Mucosa of rectum (tissue), 2 donors: ENCODE measurements around the gene OGFR.
A peak's percentile ranks its signal among the peaks of the same experiment; 100 is the strongest.

Source experiments
- H3K27ac ChIP-seq, 2 donors: one replicate each; pipeline ENCODE4 v1.7.0; 2013; ENCODE audit warnings: inconsistent platforms in 2 of 2, low read depth in 2 of 2, low read length in 2 of 2
- H3K27me3 ChIP-seq, 2 donors: one replicate each; pipeline ENCODE4 v1.7.0; 2013; ENCODE audit warnings: low read length in 2 of 2; ENCODE audit not compliant: control insufficient read depth in 2 of 2, insufficient read depth in 2 of 2
- H3K36me3 ChIP-seq, 2 donors: one replicate each; pipeline ENCODE4 v1.7.0; 2013; ENCODE audit warnings: low read length in 2 of 2; ENCODE audit not compliant: control insufficient read depth in 2 of 2, insufficient read depth in 2 of 2
- H3K4me1 ChIP-seq, 2 donors: one replicate each; pipeline ENCODE4 v1.7.0; 2013; ENCODE audit warnings: low read length in 2 of 2, mild to moderate bottlenecking in 1 of 2; ENCODE audit not compliant: control insufficient read depth in 2 of 2, insufficient read depth in 2 of 2
- H3K4me3 ChIP-seq, 2 donors: one replicate each; pipeline ENCODE4 v1.7.0; 2013; ENCODE audit warnings: low read length in 2 of 2
- H3K9ac ChIP-seq, 2 donors: one replicate each; pipeline ENCODE4 v1.7.0; 2013; ENCODE audit warnings: low read length in 2 of 2, low read depth in 1 of 2, mild to moderate bottlenecking in 1 of 2
- H3K9me3 ChIP-seq, 2 donors: one replicate each; pipeline ENCODE4 v1.7.0; 2013; ENCODE audit warnings: low read length in 2 of 2; ENCODE audit not compliant: control insufficient read depth in 2 of 2
- donor health status: healthy.
- donor health status: Normal muscosa, but diverticular disease.

Gene OGFR

GRCh38 chr20:62800314-62801259, 4.0 kb upstream of the OGFR start:
- H3K9ac ChIP-seq = no peak overlapping the region
- H3K9me3 ChIP-seq = no peaks in the 10 kb centered on the region
- H3K4me1 ChIP-seq = peaks cover 18 to 23% of the 10 kb centered on the region in 2 donors
- no peaks in the 10 kb centered on the region for H3K27me3 ChIP-seq
- peaks cover 16% of the 10 kb centered on the region in 2 donors for H3K36me3 ChIP-seq
- H3K27ac ChIP-seq = no peak overlapping the region
- no peak overlapping the region for H3K4me3 ChIP-seq

DNA sequence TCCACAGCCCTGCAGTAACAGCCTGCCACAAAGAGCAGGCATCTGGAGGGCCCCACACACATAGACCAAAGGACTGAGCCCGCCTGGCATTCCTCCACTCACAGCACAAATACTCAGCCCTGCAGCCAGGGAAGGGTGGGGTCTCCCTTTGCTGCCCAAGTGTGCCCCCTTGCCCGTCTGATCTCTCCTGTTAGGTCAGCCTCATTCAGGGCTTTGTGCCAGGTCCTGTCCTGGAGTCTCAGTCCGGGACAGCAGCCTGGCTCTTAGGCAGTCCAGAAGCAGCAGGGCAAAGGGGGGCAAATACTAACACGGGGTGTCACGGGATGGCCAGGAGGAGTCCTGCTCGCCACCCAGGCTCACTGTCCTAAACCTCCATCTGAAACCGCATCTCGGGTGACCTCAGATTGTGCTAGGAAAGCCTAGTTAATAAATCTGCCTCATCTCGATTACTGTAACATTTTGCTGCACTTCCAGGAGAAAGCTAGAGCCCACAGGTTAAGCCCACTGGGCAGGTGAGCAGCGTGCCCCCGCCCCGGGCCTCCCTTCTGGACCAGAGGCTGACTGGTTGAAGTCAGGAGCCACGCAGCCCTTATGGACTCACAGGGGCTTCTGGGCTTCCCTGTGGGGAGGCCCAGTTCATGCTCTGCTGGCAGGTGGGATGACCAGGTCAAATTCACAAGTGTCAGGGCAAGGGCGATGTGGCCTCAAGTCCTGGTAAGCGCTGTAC, 3.2 kb upstream of the OGFR start:
- Histone ChIP-seq H3K27ac (no peak overlapping the region), H3K36me3 (peaks cover 16% of the 10 kb centered on the region in 2 donors), H3K9me3 (no peaks in the 10 kb centered on the region), H3K4me3 (no peak overlapping the region), H3K9ac (no peak overlapping the region), H3K27me3 (no peaks in the 10 kb centered on the region), H3K4me1 (peaks cover 26 to 32% of the 10 kb centered on the region in 2 donors)

DNA sequence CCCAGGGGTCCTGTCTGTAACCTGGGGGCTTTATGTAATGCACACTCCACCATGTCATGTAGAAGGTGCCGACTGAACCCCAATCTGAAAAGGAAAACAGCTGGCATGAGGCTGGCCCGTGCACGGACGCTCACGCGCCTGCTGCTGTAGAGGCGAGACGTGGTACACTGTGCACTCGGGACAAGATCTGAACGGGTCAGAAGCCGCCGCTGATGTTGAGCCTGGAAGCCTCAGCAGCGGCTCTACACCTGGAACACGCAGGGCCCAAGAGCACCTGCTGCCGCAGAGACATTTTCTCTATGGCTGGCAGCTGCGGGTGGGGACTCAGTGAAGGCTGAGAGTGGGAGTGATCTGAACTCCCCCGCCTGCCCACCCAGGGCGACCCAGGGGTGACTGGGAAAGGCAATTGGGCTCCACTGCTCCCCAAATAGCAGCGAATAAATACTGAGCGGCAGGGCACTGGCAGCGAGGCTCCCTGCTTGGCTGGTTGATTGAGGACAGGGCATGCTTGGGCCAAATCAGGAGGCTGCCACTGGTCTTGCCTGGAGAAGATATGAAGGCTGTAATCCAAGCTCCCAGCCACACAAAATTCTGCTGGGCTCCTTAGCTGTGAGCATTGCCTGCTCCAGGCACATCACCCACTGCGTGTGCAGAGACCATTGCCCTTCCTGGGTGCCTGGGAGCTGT, 2.5 kb upstream of the OGFR start:
- H3K27me3 ChIP-seq = no peaks in the 10 kb centered on the region
- no peak overlapping the region for H3K9ac ChIP-seq
- peaks cover 30% of the 10 kb centered on the region in 2 donors for H3K4me1 ChIP-seq
- no peak overlapping the region for H3K27ac ChIP-seq
- no peaks in the 10 kb centered on the region for H3K9me3 ChIP-seq
- no peak overlapping the region for H3K4me3 ChIP-seq
- H3K36me3 ChIP-seq = peaks cover 16% of the 10 kb centered on the region in 2 donors

DNA sequence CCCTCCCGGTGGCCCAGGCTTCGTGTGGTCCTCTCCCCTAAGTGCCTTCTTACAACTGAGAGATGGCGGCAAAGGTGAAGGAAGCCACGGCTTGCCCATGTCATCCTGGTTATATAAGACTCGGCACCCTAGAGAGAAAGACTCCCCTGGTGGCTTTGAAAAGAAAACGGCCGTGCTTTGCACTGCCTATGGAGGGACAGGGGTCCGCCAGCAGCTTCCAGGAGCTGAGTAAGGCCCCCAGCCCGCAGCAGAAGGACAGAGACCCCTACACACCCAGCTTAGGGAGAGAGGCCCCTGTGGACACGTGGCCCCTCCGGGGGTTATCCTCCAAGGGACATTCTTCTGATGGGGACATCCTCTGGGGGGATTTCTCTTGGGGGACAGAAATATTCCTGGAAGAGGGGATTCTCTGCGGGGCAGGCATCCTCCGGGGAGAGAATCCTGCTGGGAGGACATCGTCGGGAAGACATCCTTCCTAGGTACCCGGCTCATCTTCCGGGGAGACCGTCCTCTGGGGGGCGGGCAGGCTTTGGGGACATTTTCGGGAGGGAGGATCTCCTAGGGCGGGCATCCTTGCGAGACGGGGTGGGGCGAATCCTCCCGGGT, 511 bp upstream of the OGFR start:
- Histone ChIP-seq H3K4me3 (peak overlapping the region; percentile 27 to 53), H3K27ac (peak overlapping the region in 1 of 2 donors; percentile 80), H3K36me3 (peaks cover 24 to 26% of the 10 kb centered on the region in 2 donors), H3K9me3 (no peaks in the 10 kb centered on the region), H3K27me3 (no peaks in the 10 kb centered on the region), H3K4me1 (peaks cover 16 to 17% of the 10 kb centered on the region in 2 donors), H3K9ac (peak overlapping the region in 1 of 2 donors; percentile 44)

DNA sequence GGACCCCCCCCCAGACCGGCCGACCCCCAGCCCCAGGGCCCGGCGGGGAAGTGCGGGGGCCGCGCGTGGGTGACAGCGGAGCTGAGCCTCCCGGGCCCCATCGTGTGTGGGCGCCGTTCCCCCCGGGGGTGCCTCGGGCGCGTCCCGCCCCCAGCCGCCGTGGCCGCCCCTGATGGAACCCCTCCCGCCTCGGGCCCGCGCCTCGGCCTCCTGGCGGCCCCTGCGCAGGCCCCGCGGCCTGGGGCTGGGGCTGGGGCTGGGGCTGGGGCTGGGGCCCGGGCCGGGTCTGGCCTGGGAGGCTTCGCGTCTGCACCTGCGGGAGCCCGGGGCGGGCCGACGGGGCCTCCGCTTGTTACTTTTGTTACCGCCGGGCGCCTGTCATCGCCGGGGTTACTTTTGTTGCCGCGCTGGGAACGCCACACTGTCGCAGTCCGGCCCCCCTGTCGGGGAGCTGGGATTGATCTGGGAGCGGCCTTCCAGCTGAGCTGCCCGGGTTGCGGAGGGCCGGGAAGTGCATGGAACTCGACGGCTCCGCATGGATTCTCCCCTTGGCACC, 598 bp downstream of the OGFR start:
- Histone ChIP-seq H3K36me3 (peaks cover 25 to 29% of the 10 kb centered on the region in 2 donors), H3K4me1 (peaks cover 16 to 17% of the 10 kb centered on the region in 2 donors), H3K9me3 (no peaks in the 10 kb centered on the region), H3K4me3 (peak overlapping the region; percentile 82 to 88), H3K27ac (peak overlapping the region; percentile 55 to 80), H3K27me3 (no peaks in the 10 kb centered on the region), H3K9ac (peak overlapping the region; percentile 56 to 95)

GRCh38 chr20:62805711-62806382, 1.2 kb downstream of the OGFR start:
- Histone ChIP-seq H3K27me3 (no peaks in the 10 kb centered on the region), H3K9me3 (no peaks in the 10 kb centered on the region), H3K36me3 (peaks cover 29 to 31% of the 10 kb centered on the region in 2 donors), H3K4me1 (peaks cover 16 to 17% of the 10 kb centered on the region in 2 donors), H3K9ac (peak overlapping the region; percentile 56 to 95), H3K27ac (peak overlapping the region; percentile 38 to 43), H3K4me3 (peak overlapping the region; percentile 77 to 88)

DNA sequence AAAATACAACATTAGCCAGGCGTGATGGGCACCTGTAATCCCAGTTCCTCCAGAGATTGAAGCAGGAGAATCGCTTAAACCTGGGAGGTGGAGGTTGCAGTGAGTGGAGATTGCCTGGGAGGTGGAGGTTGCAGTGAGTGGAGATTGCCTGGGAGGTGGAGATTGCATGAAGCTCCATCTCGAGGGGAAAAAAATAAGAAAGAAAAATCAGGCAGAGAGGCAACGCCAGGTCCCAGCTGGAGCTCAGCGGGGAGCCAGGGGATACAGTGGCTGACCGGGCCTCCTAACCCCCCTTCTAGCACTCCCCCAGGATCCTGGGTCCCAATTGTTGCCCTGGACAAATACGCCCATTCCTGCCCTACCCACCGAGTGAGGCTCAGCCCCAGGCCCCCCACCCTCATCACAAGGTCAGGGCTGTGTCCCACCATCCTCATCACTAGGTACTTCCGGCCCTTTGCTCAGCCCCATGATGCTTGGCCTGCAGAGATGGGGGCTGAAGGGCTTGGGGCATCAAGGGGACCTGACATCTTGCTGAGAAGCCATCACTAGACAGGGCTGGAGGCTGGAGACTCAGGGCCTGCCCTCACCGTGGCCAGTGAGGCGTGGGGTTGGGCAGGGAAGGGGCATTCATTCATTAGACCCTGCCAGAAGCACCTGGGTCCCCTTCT, 1.9 kb downstream of the OGFR start:
- no peaks in the 10 kb centered on the region for H3K27me3 ChIP-seq
- peak overlapping the region; percentile 56 to 95 for H3K9ac ChIP-seq
- H3K9me3 ChIP-seq = no peaks in the 10 kb centered on the region
- peaks cover 29 to 30% of the 10 kb centered on the region in 2 donors for H3K36me3 ChIP-seq
- peak overlapping the region; percentile 77 to 88 for H3K4me3 ChIP-seq
- H3K4me1 ChIP-seq = peaks cover 16 to 17% of the 10 kb centered on the region in 2 donors
- peak overlapping the region in 1 of 2 donors; percentile 43 for H3K27ac ChIP-seq

DNA sequence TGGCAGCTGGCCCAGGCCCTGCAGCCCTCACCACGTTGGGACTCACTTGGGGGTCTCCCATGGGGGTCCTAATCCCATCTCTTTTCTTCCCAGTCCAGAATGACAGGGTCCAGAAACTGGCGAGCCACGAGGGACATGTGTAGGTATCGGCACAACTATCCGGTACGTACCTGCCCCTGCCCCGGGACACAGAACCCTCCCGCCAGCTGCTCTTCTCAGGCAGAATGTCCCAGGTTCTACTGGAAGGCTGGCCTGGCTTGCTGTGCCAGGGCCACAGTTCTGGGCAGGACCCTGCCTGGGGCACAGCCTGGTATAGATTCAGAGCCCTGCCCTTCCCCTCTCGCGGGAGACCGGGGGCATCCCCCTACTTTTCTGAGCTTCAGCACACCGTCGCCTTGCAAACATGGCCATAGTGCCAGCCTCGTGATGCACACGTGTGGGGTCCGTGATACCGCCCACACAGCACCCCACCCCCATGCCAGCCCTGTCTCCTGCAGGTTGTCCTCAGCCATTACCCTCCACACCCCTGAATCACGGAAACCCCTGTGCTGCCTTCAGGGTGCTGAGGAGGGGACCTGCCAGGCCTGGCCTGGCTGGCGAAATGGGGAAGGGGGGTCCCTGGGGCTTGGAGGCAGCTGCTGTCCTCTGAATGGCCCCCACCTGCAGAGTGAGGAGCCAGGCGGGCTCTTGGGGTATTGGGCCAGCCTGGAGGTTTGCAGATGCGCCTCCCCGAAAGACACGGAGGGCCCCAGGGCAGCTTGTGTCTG, 3.0 kb downstream of the OGFR start:
- Histone ChIP-seq H3K9ac (no peak overlapping the region), H3K4me1 (peaks cover 16 to 17% of the 10 kb centered on the region in 2 donors), H3K4me3 (no peak overlapping the region), H3K27ac (no peak overlapping the region), H3K27me3 (no peaks in the 10 kb centered on the region), H3K36me3 (peaks cover 34 to 38% of the 10 kb centered on the region in 2 donors), H3K9me3 (no peaks in the 10 kb centered on the region)
